SU-DHL-6 (cell line): Measurements from ENCODE around the gene COL23A1.

Experiments
- H2AFZ ChIP-seq: fragments of 200-600 bp; sonication (generic); 2 replicates; pipeline ENCODE4 v1.6.1; 2014; ENCODE audit warnings: low read depth, mild to moderate bottlenecking, moderate library complexity, mixed read lengths, antibody characterized with exemption, low read length; ENCODE audit not compliant: severe bottlenecking
- H3F3A ChIP-seq: fragments of 200-600 bp; shearing (Covaris generic); 2 replicates; pipeline ENCODE4 v1.6.0; 2016; ENCODE audit warnings: antibody characterized with exemption, mild to moderate bottlenecking; ENCODE audit not compliant: insufficient read depth
- H3K27ac ChIP-seq: fragments of 200-600 bp; sonication (generic); 2 replicates; pipeline ENCODE4 v1.5.1; 2016; ENCODE audit warnings: low read depth, mild to moderate bottlenecking, low read length, moderate library complexity, mixed read lengths
- H3K27me3 ChIP-seq: fragments of 200-600 bp; sonication (generic), shearing (Covaris generic); 2 replicates; pipeline ENCODE4 v1.6.0; 2014; ENCODE audit warnings: mild to moderate bottlenecking, low read length
- H3K36me3 ChIP-seq: fragments of 200-600 bp; sonication (generic); 2 replicates; pipeline ENCODE4 v1.6.1; 2014; ENCODE audit warnings: mild to moderate bottlenecking, low read length, mixed read lengths
- H3K4me2 ChIP-seq: fragments of 300-600, 200-600 bp; shearing (Covaris generic), sonication (generic); 2 replicates; pipeline ENCODE4 v1.6.0; 2014; ENCODE audit warnings: low read length, low read depth, mild to moderate bottlenecking; ENCODE audit not compliant: poor library complexity, severe bottlenecking
- H3K4me3 ChIP-seq: fragments of 200-600 bp; sonication (generic); 2 replicates; pipeline ENCODE4 v1.5.1; 2014; ENCODE audit warnings: antibody characterized with exemption, low read length, mild to moderate bottlenecking, mixed read lengths; ENCODE audit not compliant: insufficient read depth, poor library complexity, severe bottlenecking
- H3K79me2 ChIP-seq: fragments of 200-600 bp; sonication (generic); 2 replicates; pipeline ENCODE4 v1.6.1; 2014; ENCODE audit warnings: mild to moderate bottlenecking, low read length, moderate library complexity; ENCODE audit not compliant: insufficient read depth
- H3K9ac ChIP-seq: fragments of 200-600 bp; sonication (generic); 2 replicates; pipeline ENCODE4 v1.7.0; 2014; ENCODE audit warnings: mild to moderate bottlenecking, low read length
- H3K9me2 ChIP-seq: fragments of 200-600 bp; sonication (generic); replicated peaks from 2 replicates; pipeline ENCODE4 v1.6.1; 2014; ENCODE audit warnings: low read length; ENCODE audit not compliant: insufficient read depth
- H3K9me3 ChIP-seq: fragments of 200-600 bp; sonication (generic); 2 replicates; pipeline ENCODE4 v1.6.1; 2014; ENCODE audit warnings: low read length, mixed read lengths; ENCODE audit not compliant: insufficient read depth
- H4K20me1 ChIP-seq: fragments of 200-600 bp; sonication (generic); 2 replicates; pipeline ENCODE4 v1.6.1; 2014; ENCODE audit warnings: low read depth, mild to moderate bottlenecking, antibody characterized with exemption, low read length, moderate library complexity, mixed read lengths
- EZH2phosphoT487 ChIP-seq: fragments of 200-600 bp; sonication (generic), shearing (Covaris generic); conservative IDR thresholded peaks from 2 replicates; pipeline ENCODE4 v1.6.1; 2018; ENCODE audit warnings: mild to moderate bottlenecking, antibody characterized with exemption, low read length, moderate library complexity, mixed read lengths
- TF ChIP-seq, protein P1 (sequence below): fragments of 200-600 bp; sonication (generic); IDR thresholded peaks from one replicate; pipeline ENCODE4 v1.5.1; 2017; ENCODE audit warnings: antibody characterized with exemption, mild to moderate bottlenecking, low read length, moderate library complexity; ENCODE audit not compliant: insufficient read depth, poor library complexity, severe bottlenecking

Gene COL23A1

GRCh38 chr5:178580271-178580955 is 9.8 kb downstream of the COL23A1 start:
- no peak overlapping the region for H3K4me2 ChIP-seq
- H3K9ac ChIP-seq = no peak overlapping the region
- H3K79me2 ChIP-seq = no peaks in the 10 kb centered on the region
- H2AFZ ChIP-seq = no peak overlapping the region
- TF ChIP-seq, protein P1, sequence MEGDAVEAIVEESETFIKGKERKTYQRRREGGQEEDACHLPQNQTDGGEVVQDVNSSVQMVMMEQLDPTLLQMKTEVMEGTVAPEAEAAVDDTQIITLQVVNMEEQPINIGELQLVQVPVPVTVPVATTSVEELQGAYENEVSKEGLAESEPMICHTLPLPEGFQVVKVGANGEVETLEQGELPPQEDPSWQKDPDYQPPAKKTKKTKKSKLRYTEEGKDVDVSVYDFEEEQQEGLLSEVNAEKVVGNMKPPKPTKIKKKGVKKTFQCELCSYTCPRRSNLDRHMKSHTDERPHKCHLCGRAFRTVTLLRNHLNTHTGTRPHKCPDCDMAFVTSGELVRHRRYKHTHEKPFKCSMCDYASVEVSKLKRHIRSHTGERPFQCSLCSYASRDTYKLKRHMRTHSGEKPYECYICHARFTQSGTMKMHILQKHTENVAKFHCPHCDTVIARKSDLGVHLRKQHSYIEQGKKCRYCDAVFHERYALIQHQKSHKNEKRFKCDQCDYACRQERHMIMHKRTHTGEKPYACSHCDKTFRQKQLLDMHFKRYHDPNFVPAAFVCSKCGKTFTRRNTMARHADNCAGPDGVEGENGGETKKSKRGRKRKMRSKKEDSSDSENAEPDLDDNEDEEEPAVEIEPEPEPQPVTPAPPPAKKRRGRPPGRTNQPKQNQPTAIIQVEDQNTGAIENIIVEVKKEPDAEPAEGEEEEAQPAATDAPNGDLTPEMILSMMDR = no peak
- TF ChIP-seq EZH2phosphoT487 = no peak
- H3F3A ChIP-seq = no peaks in the 10 kb centered on the region
- no peaks in the 10 kb centered on the region for H3K27me3 ChIP-seq
- no peak overlapping the region for H3K27ac ChIP-seq
- H3K9me2 ChIP-seq = no peaks in the 10 kb centered on the region
- H3K36me3 ChIP-seq = no peaks in the 10 kb centered on the region
- H3K9me3 ChIP-seq = no peaks in the 10 kb centered on the region
- H4K20me1 ChIP-seq = no peaks in the 10 kb centered on the region
- no peak overlapping the region for H3K4me3 ChIP-seq

GRCh38 chr5:178577944-178578343 is 12.2 kb downstream of the COL23A1 start:
- Histone ChIP-seq H3K27me3 (no peaks in the 10 kb centered on the region), H3K79me2 (no peaks in the 10 kb centered on the region), H3K36me3 (no peaks in the 10 kb centered on the region), H3K4me3 (no peak overlapping the region), H3F3A (no peaks in the 10 kb centered on the region), H3K9ac (no peak overlapping the region), H3K27ac (no peak overlapping the region), H4K20me1 (no peaks in the 10 kb centered on the region), H2AFZ (no peak overlapping the region), H3K9me3 (no peaks in the 10 kb centered on the region), H3K9me2 (no peaks in the 10 kb centered on the region), H3K4me2 (no peak overlapping the region)
- TF ChIP-seq EZH2phosphoT487 = no peak
- TF ChIP-seq, protein P1 = no peak

GRCh38 chr5:178577376-178577839 is 12.8 kb downstream of the COL23A1 start:
- no peaks in the 10 kb centered on the region for H3F3A ChIP-seq
- no peaks in the 10 kb centered on the region for H3K36me3 ChIP-seq
- no peaks in the 10 kb centered on the region for H3K9me2 ChIP-seq
- H4K20me1 ChIP-seq = no peaks in the 10 kb centered on the region
- no peak overlapping the region for H3K9ac ChIP-seq
- H3K27ac ChIP-seq = no peak overlapping the region
- TF ChIP-seq EZH2phosphoT487 = no peak
- TF ChIP-seq, protein P1 = no peak
- no peaks in the 10 kb centered on the region for H3K79me2 ChIP-seq
- no peak overlapping the region for H3K4me2 ChIP-seq
- H3K9me3 ChIP-seq = no peaks in the 10 kb centered on the region
- no peak overlapping the region for H3K4me3 ChIP-seq
- H2AFZ ChIP-seq = no peak overlapping the region
- no peaks in the 10 kb centered on the region for H3K27me3 ChIP-seq
